VCaP (cell line): ENCODE measurements around the gene NCK1.
"Not testable (repeated sequence)": the region's sequence is repeated elsewhere in the genome, so short reads cannot be mapped to it uniquely, and the experiment has no call there.

ENCODE experiments used
- H3K27ac ChIP-seq: fragments of 450-650 bp; 2 replicates; pipeline ENCODE4 v1.5.1; 2017
- TF ChIP-seq, protein P1 (sequence below): fragments of 450-650 bp; conservative IDR thresholded peaks from 2 replicates; pipeline ENCODE4 v1.5.1; 2017; ENCODE audit warnings: mild to moderate bottlenecking, moderate library complexity

NCK1 gene

DNA sequence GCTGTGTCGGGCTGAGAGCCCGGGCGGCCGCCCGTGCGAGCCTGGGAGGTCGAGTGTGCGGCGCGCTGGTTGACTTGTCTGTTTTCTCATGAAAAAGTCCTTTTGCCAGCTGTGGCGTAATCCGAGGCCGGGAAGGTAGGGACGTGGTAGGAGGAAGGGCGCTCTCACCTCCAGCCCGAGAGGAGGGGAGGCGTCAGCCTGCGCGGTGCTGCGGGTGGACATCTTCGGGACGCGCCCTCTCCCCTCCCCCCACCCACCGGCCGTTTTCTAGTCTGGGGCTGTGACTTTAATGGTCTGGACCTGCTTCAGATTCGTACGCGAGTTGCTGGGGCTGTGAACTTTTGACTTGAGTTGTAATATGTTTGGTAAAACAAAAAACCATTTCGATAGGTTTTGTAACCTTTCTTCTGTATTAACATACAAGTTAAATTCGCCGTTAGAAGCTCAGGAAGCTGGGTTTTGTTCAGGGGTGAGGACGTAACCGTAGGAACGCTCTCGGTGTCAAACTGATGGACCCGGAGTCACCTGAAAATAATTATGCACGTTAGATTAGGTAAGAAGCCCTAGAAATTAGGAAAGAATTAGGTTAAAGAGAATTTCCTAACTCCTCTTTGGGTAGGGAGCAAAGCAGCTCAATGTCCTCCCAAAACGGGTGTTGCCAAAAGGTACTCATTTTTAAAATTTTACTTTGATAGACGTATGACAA is 762 bp downstream of the NCK1 start:
- peak overlapping the region; percentile 89 for H3K27ac ChIP-seq
- TF ChIP-seq, protein P1, sequence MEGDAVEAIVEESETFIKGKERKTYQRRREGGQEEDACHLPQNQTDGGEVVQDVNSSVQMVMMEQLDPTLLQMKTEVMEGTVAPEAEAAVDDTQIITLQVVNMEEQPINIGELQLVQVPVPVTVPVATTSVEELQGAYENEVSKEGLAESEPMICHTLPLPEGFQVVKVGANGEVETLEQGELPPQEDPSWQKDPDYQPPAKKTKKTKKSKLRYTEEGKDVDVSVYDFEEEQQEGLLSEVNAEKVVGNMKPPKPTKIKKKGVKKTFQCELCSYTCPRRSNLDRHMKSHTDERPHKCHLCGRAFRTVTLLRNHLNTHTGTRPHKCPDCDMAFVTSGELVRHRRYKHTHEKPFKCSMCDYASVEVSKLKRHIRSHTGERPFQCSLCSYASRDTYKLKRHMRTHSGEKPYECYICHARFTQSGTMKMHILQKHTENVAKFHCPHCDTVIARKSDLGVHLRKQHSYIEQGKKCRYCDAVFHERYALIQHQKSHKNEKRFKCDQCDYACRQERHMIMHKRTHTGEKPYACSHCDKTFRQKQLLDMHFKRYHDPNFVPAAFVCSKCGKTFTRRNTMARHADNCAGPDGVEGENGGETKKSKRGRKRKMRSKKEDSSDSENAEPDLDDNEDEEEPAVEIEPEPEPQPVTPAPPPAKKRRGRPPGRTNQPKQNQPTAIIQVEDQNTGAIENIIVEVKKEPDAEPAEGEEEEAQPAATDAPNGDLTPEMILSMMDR: no peak

GRCh38 chr3:136869282-136869681 is 7.3 kb downstream of the NCK1 start:
- TF ChIP-seq, protein P1: no peak
- peak overlapping the region; percentile 37; the same call in 1 of the 2 replicates for H3K27ac ChIP-seq

GRCh38 chr3:136872258-136872657 is 10.2 kb downstream of the NCK1 start:
- not testable (repeated sequence) for H3K27ac ChIP-seq

DNA sequence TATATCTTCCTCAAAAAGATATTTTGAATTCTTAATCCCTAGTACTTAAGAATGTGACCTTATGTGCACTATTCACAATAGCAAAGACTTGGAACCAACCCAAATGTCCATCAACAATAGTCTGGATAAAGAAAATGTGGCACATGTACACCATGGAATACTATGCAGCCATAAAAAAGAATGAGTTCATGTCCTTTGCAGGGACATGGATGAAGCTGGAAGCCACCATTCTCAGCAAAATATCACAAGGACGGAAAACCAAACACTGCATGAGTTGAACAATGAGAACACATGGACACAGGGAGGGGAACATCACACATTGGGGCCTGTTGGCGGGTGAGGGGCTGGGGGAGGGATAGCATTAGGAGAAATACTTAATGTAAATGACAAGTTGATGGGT is 17.5 kb downstream of the NCK1 start:
- H3K27ac ChIP-seq: not testable (repeated sequence)

DNA sequence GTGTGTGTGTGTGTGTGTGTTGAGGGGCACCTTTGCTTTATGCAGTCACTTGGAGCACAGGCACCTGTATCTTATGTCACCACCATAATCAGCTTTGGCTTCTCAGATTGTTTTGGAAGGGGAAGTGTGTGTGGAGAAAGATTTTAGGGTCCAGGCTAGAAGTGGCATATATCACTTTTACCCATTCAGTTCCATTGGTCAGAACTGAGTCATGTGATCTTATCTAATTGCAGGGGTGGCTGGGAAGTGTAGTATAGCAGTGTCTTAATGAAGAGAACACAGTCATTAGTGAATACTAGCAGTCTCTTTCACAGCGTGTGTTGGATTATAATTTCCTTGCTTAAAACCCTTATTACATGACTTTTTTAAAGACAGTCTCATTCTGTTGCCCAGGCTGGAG is 20.6 kb downstream of the NCK1 start:
- TF ChIP-seq, protein P1: no peak
- no peak overlapping the region for H3K27ac ChIP-seq

DNA sequence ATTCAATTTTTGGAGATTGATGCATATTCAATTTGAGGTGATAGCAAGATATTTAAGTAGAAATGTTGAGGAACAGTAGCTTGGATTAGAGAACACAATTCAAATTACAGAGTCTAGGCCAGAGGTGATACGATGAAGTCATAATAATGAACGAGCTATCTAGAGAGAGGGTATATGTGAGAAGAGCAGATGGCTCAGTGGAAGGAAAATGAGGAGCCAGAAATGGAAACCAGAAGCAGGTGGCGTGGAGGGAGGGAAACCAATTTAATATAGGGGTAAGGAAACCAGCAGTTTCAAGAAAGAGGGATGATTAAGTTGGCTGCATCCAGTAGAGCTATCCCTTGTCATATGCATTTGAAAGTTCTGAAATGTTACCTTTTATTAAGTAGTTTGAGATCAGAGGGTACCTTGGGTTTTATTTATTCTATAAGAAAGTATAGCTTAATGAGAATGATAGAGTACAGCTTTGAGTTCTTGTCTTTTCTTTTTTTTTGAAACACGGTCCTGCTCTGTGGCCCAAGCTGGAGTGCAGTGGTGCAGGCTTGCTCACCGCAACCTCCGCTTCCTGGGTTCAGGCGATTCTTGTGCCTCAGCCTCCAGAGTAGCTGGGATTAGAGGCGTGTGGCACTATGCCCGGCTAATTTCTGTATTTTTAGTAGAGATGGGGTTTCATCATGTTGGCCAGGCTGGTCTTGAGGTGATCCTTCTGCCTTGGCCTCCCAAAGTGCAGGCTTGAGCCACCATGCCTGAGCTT is 22.1 kb downstream of the NCK1 start:
- no peak overlapping the region for H3K27ac ChIP-seq
- TF ChIP-seq, protein P1: no peak

GRCh38 chr3:136885357-136886213 is 23.6 kb downstream of the NCK1 start:
- H3K27ac ChIP-seq: no peak overlapping the region

GRCh38 chr3:136889947-136890346 is 27.9 kb downstream of the NCK1 start:
- no peak overlapping the region for H3K27ac ChIP-seq
- TF ChIP-seq, protein P1: no peak

More at GRCh38 chr3:136885357-136886213, 23.6 kb downstream of the NCK1 start:
- TF ChIP-seq, protein P1: no peak
